ENCODE results near the gene SBF2. TPM values are rescaled to one million over a fixed set of nuclear protein-coding genes. Genes with fewer than 3 reads are reported as not detected.

The SBF2 gene
- total RNA-seq, 1 donor from 2014 or later = 26.2 TPM

GRCh38 chr11:9762531-9762930 is 531.5 kb downstream of the SBF2 start:
- TF ChIP-seq CTCF (conservative IDR thresholded peaks at IDR 0.05; ENCODE audit: low read depth, low read length) = no peak
- no peak overlapping the region for H3K4me3 ChIP-seq (ENCODE audit: low read depth, low read length)
- DNase-seq (ENCODE audit: low read depth) = no peak

DNA sequence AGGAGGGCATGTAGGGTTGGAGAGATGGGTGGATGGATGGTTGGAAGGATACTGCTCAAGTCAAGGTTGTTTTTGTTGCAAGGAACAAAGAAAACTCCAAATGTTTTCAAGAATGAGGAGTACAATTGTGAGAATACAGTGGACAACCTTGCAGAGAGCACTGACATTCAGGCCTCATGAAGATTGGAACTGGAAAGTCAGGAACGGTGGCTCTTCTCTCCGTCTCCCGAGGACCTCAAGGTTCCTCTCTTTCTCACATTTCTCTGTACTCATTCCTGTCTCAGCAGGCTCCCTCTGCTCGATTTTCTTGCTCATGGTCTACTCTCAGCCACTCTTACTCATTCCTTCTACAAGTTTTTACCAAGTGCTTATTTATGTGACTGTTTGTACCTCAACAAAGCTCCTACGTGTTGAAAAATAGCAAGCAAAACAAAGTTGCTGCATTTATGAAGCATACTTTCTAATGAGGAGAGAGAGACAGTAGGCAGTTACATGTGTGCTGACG is 532.5 kb downstream of the SBF2 start:
- H3K4me3 ChIP-seq (ENCODE audit: low read depth, low read length) = no peak overlapping the region
- no peak for TF ChIP-seq CTCF (conservative IDR thresholded peaks at IDR 0.05; ENCODE audit: low read depth, low read length)
- no peak for DNase-seq (ENCODE audit: low read depth)

DNA sequence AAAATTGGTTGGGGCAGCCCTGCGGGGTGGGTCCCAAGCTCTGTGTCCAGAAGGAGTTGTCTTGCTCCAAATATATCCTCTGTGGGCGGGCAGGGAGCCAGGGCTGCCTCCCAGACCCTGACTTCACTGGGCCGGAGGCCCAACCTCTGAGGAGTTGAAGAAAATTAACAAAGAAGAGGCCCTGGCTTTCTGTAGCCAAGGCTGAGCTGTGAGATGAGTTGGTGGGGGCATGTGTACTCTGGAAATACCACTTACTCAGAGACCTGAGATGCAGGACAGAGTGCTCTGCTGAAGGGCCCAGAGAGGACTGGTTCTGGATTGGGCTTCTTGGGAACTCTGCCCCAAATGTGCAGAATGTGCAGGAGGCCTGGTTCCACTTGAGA is 533.8 kb downstream of the SBF2 start:
- H3K4me3 ChIP-seq (ENCODE audit: low read depth, low read length) = no peak overlapping the region
- DNase-seq (ENCODE audit: low read depth) = peak; percentile 29
- TF ChIP-seq CTCF (conservative IDR thresholded peaks at IDR 0.05; ENCODE audit: low read depth, low read length) = no peak

GRCh38 chr11:9759519-9760192 is 534.4 kb downstream of the SBF2 start:
- peak; percentile 99 for DNase-seq (ENCODE audit: low read depth)
- no peak for TF ChIP-seq CTCF (conservative IDR thresholded peaks at IDR 0.05; ENCODE audit: low read depth, low read length)
- H3K4me3 ChIP-seq (ENCODE audit: low read depth, low read length) = peak overlapping the region; percentile 77

- no peak for DNase-seq (ENCODE audit: low read depth)
- TF ChIP-seq CTCF (conservative IDR thresholded peaks at IDR 0.05; ENCODE audit: low read depth, low read length) = no peak
- peak overlapping the region; percentile 77 for H3K4me3 ChIP-seq (ENCODE audit: low read depth, low read length)
Observed at GRCh38 chr11:9758637-9759518, 535.1 kb downstream of the SBF2 start.

GRCh38 chr11:9757809-9758636 is 536.0 kb downstream of the SBF2 start:
- H3K4me3 ChIP-seq (ENCODE audit: low read depth, low read length) = peak overlapping the region; percentile 77
- DNase-seq (ENCODE audit: low read depth) = no peak
- TF ChIP-seq CTCF (conservative IDR thresholded peaks at IDR 0.05; ENCODE audit: low read depth, low read length) = peak; percentile 50

Measured in epithelial cell of proximal tubule (primary cell).